A549 (cell line): ENCODE data around the gene SUGCT. TPM values are rescaled to one million over a fixed set of nuclear protein-coding genes. Genes with fewer than 3 reads are reported as not detected.

Source experiments
- ATAC-seq, 2 experiments: fragments of 200-7000 bp in 1 of 2; fragments of >200 bp in 1 of 2; cut with Nextera tagmentation in 1 of 2; cut with Tn5 transposase in 1 of 2; 3 replicates each; pipeline versions ENCODE4 v1.8.0 to v1.9.1; 2018 to 2020; ENCODE audit warnings: mild to moderate bottlenecking in 1 of 2, moderate library complexity in 1 of 2
- CTCF ChIA-PET: fragments of 300-600 bp; sonication (Branson Sonifier 250); formaldehyde crosslinking; extraction: SDS; loops from one replicate; lab custom pipeline; 2021; ENCODE audit warnings: antibody characterized with exemption, inconsistent platforms; lab: Yijun Ruan, JAX
- POLR2A ChIA-PET: fragments of 350-600 bp; formaldehyde crosslinking; extraction: SDS; loops from one replicate; lab custom pipeline; 2021; ENCODE audit warnings: antibody characterized with exemption, inconsistent platforms; lab: Yijun Ruan, JAX
- DNase-seq, 2 experiments: peaks; one replicate each; pipeline versions ENCODE4 v3.0.0 to v3.0.0-alpha.2; 2011 to 2016; ENCODE audit warnings: low read depth in 1 of 2, low spot score in 1 of 2
- FAIRE-seq: peaks from 2 replicates; lab custom pipeline; 2011; peaks lifted over from hg19 to GRCh38; lab: Jason Lieb, UNC
- H3K27ac ChIP-seq, 2 experiments: fragments of >200 bp; sonication (Bioruptor Twin); formaldehyde crosslinking; 3 replicates each; pipeline ENCODE4 v1.5.1; 2016 to 2017
- H3K4me1 ChIP-seq: fragments of >200 bp; sonication (Bioruptor Twin); formaldehyde crosslinking; 3 replicates; pipeline ENCODE4 v1.6.1; 2016
- H3K4me2 ChIP-seq: fragments of >200 bp; sonication (Bioruptor Twin); formaldehyde crosslinking; 3 replicates; pipeline ENCODE4 v1.6.1; 2016
- H3K4me3 ChIP-seq: fragments of >200 bp; sonication (Bioruptor Twin); formaldehyde crosslinking; 3 replicates; pipeline ENCODE4 v1.5.1; 2016
- H3K9me3 ChIP-seq: fragments of >200 bp; sonication (Bioruptor Twin); formaldehyde crosslinking; 3 replicates; pipeline ENCODE4 v1.6.1; 2016
- BHLHE40 ChIP-seq: IDR thresholded peaks from 2 replicates; pipeline ENCODE4 v1.6.1; 2012; ENCODE audit warnings: low read depth, low read length, inconsistent platforms
- CBX2 ChIP-seq: fragments of 200-600 bp; sonication (generic); IDR thresholded peaks from 2 replicates; pipeline ENCODE4 v1.6.1; 2016; ENCODE audit warnings: low read depth, mild to moderate bottlenecking, borderline replicate concordance
- CEBPB ChIP-seq, 2 experiments: fragments of >200 bp in 1 of 2; sonication (Bioruptor Twin) in 1 of 2; formaldehyde crosslinking in 1 of 2; IDR thresholded peaks; 2 replicates each; pipeline ENCODE4 v1.6.1; 2012 to 2016
- CHD2 ChIP-seq: fragments of 150-350 bp; IDR thresholded peaks from 2 replicates; pipeline ENCODE4 v1.6.1; 2014; ENCODE audit warnings: low read length; ENCODE audit not compliant: partially characterized antibody
- CHD4 ChIP-seq: fragments of 200-600 bp; sonication (generic); IDR thresholded peaks from 2 replicates; pipeline ENCODE4 v1.6.1; 2016; ENCODE audit warnings: antibody characterized with exemption, mild to moderate bottlenecking, borderline replicate concordance
- CTCF ChIP-seq: fragments of >200 bp; sonication (Bioruptor Twin); formaldehyde crosslinking; IDR thresholded peaks from 3 replicates; pipeline ENCODE4 v1.5.1; 2016
- ELK1 ChIP-seq: fragments of 150-350 bp; IDR thresholded peaks from 2 replicates; pipeline ENCODE4 v1.6.1; 2014; ENCODE audit warnings: low read depth, mild to moderate bottlenecking, low read length
- EP300 ChIP-seq, 2 experiments: fragments of >200 bp; sonication (Bioruptor Twin); formaldehyde crosslinking; IDR thresholded peaks; 2 replicates in 1 of 2; 3 replicates in 1 of 2; pipeline ENCODE4 v1.6.1; 2016 to 2017
- ESRRA ChIP-seq: fragments of 150-350 bp; IDR thresholded peaks from 2 replicates; pipeline ENCODE4 v1.6.1; 2014; ENCODE audit warnings: mild to moderate bottlenecking, low read length, borderline replicate concordance
- FOSB ChIP-seq: fragments of 250-450 bp; sonication (Bioruptor Pico); IDR thresholded peaks from 2 replicates; pipeline ENCODE4 v1.5.0; 2020; ENCODE audit warnings: mild to moderate bottlenecking, moderate library complexity
- GATA3 ChIP-seq: IDR thresholded peaks from 2 replicates; pipeline ENCODE4 v1.6.1; 2012; ENCODE audit warnings: borderline replicate concordance
- HDAC2 ChIP-seq: fragments of 200-600 bp; sonication (generic); IDR thresholded peaks from 2 replicates; pipeline ENCODE4 v1.6.1; 2016
- HEYL ChIP-seq: fragments of 250-450 bp; sonication (Bioruptor Pico); IDR thresholded peaks from 2 replicates; pipeline ENCODE4 v1.8.0; 2021; ENCODE audit warnings: mild to moderate bottlenecking, moderate library complexity
- HOXA7 ChIP-seq: fragments of 250-450 bp; sonication (Bioruptor Pico); IDR thresholded peaks from 2 replicates; pipeline ENCODE4 v1.5.0; 2020; ENCODE audit warnings: mild to moderate bottlenecking, moderate library complexity
- MYC ChIP-seq: IDR thresholded peaks from 2 replicates; pipeline ENCODE4 v1.6.1; 2012; ENCODE audit warnings: mild to moderate bottlenecking, inconsistent platforms, low read length, improper control_type of control experiment, borderline replicate concordance
- NFE2L2 ChIP-seq: fragments of 150-350 bp; conservative IDR thresholded peaks from 2 replicates; pipeline ENCODE4 v1.6.1; 2014; ENCODE audit warnings: low read length
- NPAS2 ChIP-seq: fragments of 250-450 bp; sonication (Bioruptor Pico); IDR thresholded peaks from 2 replicates; pipeline ENCODE4 v1.8.0; 2022; ENCODE audit warnings: mild to moderate bottlenecking, moderate library complexity, borderline replicate concordance
- NR3C1 ChIP-seq: fragments of >200 bp; sonication (Bioruptor Twin); formaldehyde crosslinking; IDR thresholded peaks from 3 replicates; pipeline ENCODE4 v1.6.1; 2017
- PHF8 ChIP-seq: fragments of 200-600 bp; sonication (generic); IDR thresholded peaks from 2 replicates; pipeline ENCODE4 v1.6.1; 2016; ENCODE audit warnings: low read depth, mild to moderate bottlenecking, antibody characterized with exemption, moderate library complexity, borderline replicate concordance
- RCOR1 ChIP-seq: fragments of 150-350 bp; IDR thresholded peaks from 2 replicates; pipeline ENCODE4 v1.6.1; 2014; ENCODE audit warnings: antibody characterized with exemption, low read length, low read depth
- REST ChIP-seq: fragments of 200-600 bp; sonication (generic); IDR thresholded peaks from 2 replicates; pipeline ENCODE4 v1.6.1; 2016; ENCODE audit warnings: antibody characterized with exemption, mild to moderate bottlenecking, moderate library complexity
- RFX5 ChIP-seq: fragments of 450-650 bp; IDR thresholded peaks from 2 replicates; pipeline ENCODE4 v1.7.1; 2014; ENCODE audit warnings: antibody characterized with exemption, mild to moderate bottlenecking, moderate library complexity
- RNF2 ChIP-seq: fragments of 200-600 bp; sonication (generic); IDR thresholded peaks from 2 replicates; pipeline ENCODE4 v1.6.1; 2016; ENCODE audit warnings: low read depth, mild to moderate bottlenecking, antibody characterized with exemption, moderate library complexity, borderline replicate concordance
- TFCP2L1 ChIP-seq: fragments of 250-450 bp; sonication (Bioruptor Pico); IDR thresholded peaks from 2 replicates; pipeline ENCODE4 v1.5.0; 2021; ENCODE audit warnings: mild to moderate bottlenecking
- TP53 ChIP-seq: fragments of 250-450 bp; sonication (Bioruptor Pico); IDR thresholded peaks from 2 replicates; pipeline ENCODE4 v1.5.0; 2021; ENCODE audit warnings: mild to moderate bottlenecking, moderate library complexity
- ZSCAN20 ChIP-seq: fragments of 250-450 bp; sonication (Bioruptor Pico); IDR thresholded peaks from 2 replicates; pipeline ENCODE4 v1.8.0; 2022; ENCODE audit warnings: mild to moderate bottlenecking, moderate library complexity
- WGBS: methylation state at CpG from one replicate; pipeline ENCODE4 v1.1.6; 2017; ENCODE audit errors: missing lambda C conversion rate; 5-methylcytosine and 5-hydroxymethylcytosine counted together
- polyA plus RNA-seq, 4 experiments: library from polyadenylated mRNA; depleted of rRNA in 3 of 4; stranded (reverse); fragments of >200 nt; fragmentation: RNase III in 1 of 4; extraction: RNeasy Plus Mini Kit Qiagen cat#74134 plus additional on column Dnase treatment in 1 of 4; gene quantifications; 2 replicates in 3 of 4; 3 replicates in 1 of 4; pipeline ENCODE4 v1.2.3, GENCODE V29; 2011 to 2017

The SUGCT gene
- polyA plus RNA-seq, 2 of the 4 experiments (the other 2 are of a cell fraction) = 1.4 to 1.6 TPM

GRCh38 chr7:40742270-40742669 lies 607.5 kb downstream of the SUGCT start:
- no peak overlapping the region for H3K4me2 ChIP-seq
- no peak overlapping the region for H3K27ac ChIP-seq
- H3K4me1 ChIP-seq = no peaks in the 10 kb centered on the region
- FAIRE-seq = no peak
- 35% methylated on average over 7 of the region's 7 CpGs for WGBS
- DNase-seq = no peak
- no peak overlapping the region for H3K4me3 ChIP-seq
- ChIA-PET POLR2A (no interaction called here), CTCF (interaction anchor here (0.6 kb wide), 1 partner anchor 66 kb away, joined by 4 read pairs; no protein-coding TSS in a partner anchor)
- TF ChIP-seq NPAS2 = no peak
- no peak for ATAC-seq
- H3K9me3 ChIP-seq = no peaks in the 10 kb centered on the region; the same call in 2 of the 3 replicates

GRCh38 chr7:40746841-40747556 lies 612.2 kb downstream of the SUGCT start:
- no peak for FAIRE-seq
- Histone ChIP-seq H3K4me2 (no peak overlapping the region), H3K9me3 (no peaks in the 10 kb centered on the region; the same call in 2 of the 3 replicates), H3K4me1 (no peaks in the 10 kb centered on the region), H3K4me3 (no peak overlapping the region), H3K27ac (no peak overlapping the region)
- no peak for ATAC-seq
- no peak for TF ChIP-seq CTCF
- TF ChIP-seq ELK1 = no peak
- TF ChIP-seq ZSCAN20 (CRISPR knock-in tag) = no peak
- no peak for TF ChIP-seq FOSB
- TF ChIP-seq CBX2 = no peak
- TF ChIP-seq RFX5 = no peak
- no peak for TF ChIP-seq NFE2L2
- no peak for TF ChIP-seq REST
- TF ChIP-seq BHLHE40 = no peak
- no peak for TF ChIP-seq RCOR1
- TF ChIP-seq TP53 = no peak
- no peak for TF ChIP-seq EP300 (IDR thresholded peaks at IDR 0.05)
- TF ChIP-seq HOXA7 (CRISPR knock-in tag) = no peak
- TF ChIP-seq NPAS2 = no peak
- no peak for TF ChIP-seq HEYL (CRISPR knock-in tag)
- ChIA-PET POLR2A (no interaction called here), CTCF (no interaction called here)
- WGBS = 11% methylated on average over 12 of the region's 12 CpGs
- DNase-seq = no peak

- ChIA-PET POLR2A (no interaction called here), CTCF (no interaction called here)
- Histone ChIP-seq H3K4me3 (no peak overlapping the region), H3K4me2 (no peak overlapping the region), H3K27ac (no peak overlapping the region), H3K9me3 (no peaks in the 10 kb centered on the region; the same call in 2 of the 3 replicates), H3K4me1 (no peaks in the 10 kb centered on the region)
- FAIRE-seq (no peak), ATAC-seq (no peak), DNase-seq (no peak)
- WGBS = 14% methylated on average over 2 of the region's 2 CpGs
- TF ChIP-seq CHD4 (no peak), RNF2 (no peak), CHD2 (no peak), NR3C1 (no peak), RCOR1 (no peak), BHLHE40 (no peak), ESRRA (no peak), NPAS2 (no peak), HDAC2 (no peak), MYC (no peak), ELK1 (no peak), PHF8 (no peak), CEBPB (IDR thresholded peaks at IDR 0.05) (no peak), TP53 (no peak), NFE2L2 (no peak), GATA3 (no peak), TFCP2L1 (no peak)
These were observed 613.1 kb downstream of the SUGCT start for GRCh38 chr7:40747856-40748255.
